Inferior parietal cortex (tissue), 1 donor: ENCODE data around the gene SF1.

ENCODE experiments used
- DNase-seq: peaks from one replicate; pipeline ENCODE4 v3.0.0-alpha.2; 2016; ENCODE audit errors: extremely low spot score

SF1 gene

DNA sequence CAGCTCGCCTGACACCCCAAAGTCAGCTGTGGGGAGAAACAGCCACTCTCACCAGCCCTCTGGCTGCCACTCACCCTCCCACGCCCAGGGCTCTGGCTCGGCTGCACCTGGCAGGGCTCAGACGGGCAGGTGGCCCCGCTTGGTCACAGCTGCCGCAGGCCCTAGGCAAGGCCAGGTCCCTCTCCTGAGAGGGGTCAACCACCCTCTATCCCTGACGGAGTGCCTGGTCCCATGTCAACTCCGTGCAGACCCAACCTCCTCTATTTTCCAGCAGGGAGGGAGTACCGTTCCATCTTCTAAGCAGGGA lies 22.8 kb upstream of the SF1 start:
- DNase-seq: no peak

- no peak for DNase-seq
These were observed 22.2 kb upstream of the SF1 start for GRCh38 chr11:64800303-64801157.

DNA sequence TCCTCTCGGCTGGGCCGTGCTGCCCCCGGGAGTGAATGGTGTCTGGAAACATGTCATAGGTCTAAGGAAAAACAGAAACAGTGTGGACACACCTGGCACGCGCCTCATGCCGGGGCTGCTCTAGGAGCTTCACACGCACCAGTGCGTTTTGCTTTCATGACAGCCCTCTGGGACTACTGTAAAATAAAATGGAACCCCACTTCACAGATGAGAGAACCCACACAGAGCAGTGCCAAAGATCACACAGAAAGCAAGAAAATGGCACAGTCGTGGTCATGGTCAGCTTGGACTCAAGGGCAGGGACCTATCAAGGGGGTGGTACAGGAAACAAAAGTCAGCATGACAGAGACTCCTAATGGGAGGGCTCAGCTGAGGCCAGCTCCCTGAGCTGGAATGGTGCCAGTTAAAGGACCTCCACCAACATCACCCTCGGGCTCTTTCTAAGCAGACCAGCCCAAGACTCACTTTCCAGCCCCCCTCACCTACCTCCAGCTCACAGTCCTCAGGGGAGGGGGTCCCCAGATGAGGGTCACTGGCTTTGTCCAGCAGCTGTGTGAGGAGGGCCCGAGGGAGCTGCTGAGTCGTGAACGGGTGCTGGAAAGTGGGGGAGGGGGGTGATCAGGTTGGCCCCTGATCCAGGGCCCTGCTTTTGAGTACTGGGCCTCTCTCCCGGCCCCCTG lies 21.4 kb upstream of the SF1 start:
- no peak for DNase-seq

GRCh38 chr11:64799256-64799622 lies 20.9 kb upstream of the SF1 start:
- no peak for DNase-seq

DNA sequence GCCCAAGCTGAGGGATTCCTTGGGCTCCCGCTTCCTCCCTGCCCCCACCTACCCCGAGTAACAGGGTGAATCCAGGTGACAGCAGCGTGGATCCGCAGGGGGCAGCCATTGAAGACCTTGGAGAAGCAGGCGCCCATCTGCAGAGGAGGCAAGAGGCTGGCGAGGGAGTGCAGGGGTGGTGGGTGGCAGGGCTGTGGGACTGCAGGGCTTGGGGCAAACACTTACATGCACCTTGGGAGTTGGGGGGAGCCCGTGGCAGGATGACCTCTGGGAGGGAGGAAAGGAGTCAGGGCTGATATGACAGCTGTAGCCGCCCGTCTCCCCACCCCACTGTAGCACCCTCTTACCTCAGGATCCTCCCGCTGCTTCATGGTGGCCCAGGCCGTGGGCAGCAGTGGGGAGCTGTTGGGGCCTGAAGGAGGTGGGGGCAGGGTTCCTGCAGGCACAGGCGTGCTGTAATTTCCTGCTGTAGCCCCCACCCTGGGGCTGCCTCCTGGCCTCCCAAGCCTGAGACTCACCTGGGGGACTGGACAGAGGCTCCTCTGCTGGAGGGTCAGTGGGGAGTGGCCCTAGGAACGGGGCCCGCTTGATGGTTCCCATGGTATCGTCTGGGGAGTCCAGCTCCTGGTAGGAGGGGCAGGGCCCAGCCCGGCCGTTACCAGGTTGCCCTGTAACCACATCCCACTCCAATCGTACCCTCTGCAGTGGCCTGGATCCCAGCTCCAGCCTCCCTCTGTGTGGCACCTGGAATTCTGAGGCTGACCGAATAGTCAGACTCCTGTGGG lies 18.6 kb upstream of the SF1 start:
- no peak for DNase-seq

GRCh38 chr11:64796047-64796756 lies 17.9 kb upstream of the SF1 start:
- no peak for DNase-seq

DNA sequence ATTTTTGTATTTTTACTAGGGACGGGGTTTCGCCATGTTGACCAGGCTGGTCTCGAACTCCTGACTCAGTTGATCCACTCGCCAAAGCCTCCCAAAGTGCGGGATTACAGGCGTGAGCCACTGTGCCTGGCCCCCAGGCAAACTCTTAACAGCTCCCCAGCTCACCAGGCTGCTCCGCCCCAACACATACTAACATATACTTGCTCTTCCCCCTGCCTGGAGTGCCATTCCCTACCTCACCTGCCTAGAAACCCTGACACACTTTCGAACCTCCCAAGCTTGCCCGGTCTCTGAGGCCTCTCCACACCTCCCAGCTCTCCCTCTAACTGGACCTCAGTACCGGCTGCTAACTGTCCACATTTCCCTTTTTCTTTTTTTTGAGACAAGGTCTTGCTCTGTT lies 16.2 kb upstream of the SF1 start:
- DNase-seq: no peak

GRCh38 chr11:64793271-64794160 lies 15.2 kb upstream of the SF1 start:
- no peak for DNase-seq

- no peak for DNase-seq
These were observed 14.1 kb upstream of the SF1 start for GRCh38 chr11:64792482-64792881.

- no peak for DNase-seq
These were observed 13.5 kb upstream of the SF1 start for GRCh38 chr11:64791781-64792291.

GRCh38 chr11:64790205-64791095 lies 12.1 kb upstream of the SF1 start:
- DNase-seq: no peak

GRCh38 chr11:64789331-64790204 lies 11.2 kb upstream of the SF1 start:
- DNase-seq: no peak

- no peak for DNase-seq
These were observed 10.2 kb upstream of the SF1 start for GRCh38 chr11:64788321-64789215.

- DNase-seq: no peak
These were observed 9.4 kb upstream of the SF1 start for GRCh38 chr11:64787526-64788320.

- DNase-seq: no peak
These were observed 8.0 kb upstream of the SF1 start for GRCh38 chr11:64786308-64786707.

- no peak for DNase-seq
These were observed 6.7 kb upstream of the SF1 start for GRCh38 chr11:64784813-64785581.

GRCh38 chr11:64778223-64778472 lies 194 bp downstream of the SF1 start:
- no peak for DNase-seq
